Measurements from ENCODE around the gene FGF14.

DNA sequence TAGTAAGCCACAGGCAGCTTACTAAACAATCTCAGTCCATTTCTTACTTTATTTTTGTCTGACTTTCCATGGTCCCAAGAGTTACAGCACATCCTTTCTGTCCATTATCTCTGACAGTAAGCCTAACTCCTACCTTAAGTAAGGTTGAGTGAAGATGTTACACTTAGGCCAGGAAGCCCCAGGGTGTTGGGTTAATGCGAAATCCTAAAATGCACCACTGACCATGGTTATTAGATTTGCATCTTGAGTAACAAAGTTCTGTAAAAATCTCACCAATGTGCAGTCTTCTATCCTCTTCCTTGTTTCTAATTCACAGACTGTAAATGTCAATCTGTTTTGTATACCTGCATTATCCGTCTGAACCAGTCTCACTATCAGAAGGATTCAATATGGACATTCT lies 462.5 kb downstream of the FGF14 start:
- TF ChIP-seq, protein P1, sequence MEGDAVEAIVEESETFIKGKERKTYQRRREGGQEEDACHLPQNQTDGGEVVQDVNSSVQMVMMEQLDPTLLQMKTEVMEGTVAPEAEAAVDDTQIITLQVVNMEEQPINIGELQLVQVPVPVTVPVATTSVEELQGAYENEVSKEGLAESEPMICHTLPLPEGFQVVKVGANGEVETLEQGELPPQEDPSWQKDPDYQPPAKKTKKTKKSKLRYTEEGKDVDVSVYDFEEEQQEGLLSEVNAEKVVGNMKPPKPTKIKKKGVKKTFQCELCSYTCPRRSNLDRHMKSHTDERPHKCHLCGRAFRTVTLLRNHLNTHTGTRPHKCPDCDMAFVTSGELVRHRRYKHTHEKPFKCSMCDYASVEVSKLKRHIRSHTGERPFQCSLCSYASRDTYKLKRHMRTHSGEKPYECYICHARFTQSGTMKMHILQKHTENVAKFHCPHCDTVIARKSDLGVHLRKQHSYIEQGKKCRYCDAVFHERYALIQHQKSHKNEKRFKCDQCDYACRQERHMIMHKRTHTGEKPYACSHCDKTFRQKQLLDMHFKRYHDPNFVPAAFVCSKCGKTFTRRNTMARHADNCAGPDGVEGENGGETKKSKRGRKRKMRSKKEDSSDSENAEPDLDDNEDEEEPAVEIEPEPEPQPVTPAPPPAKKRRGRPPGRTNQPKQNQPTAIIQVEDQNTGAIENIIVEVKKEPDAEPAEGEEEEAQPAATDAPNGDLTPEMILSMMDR (IDR thresholded peaks at IDR 0.05): no peak
- no peak for TF ChIP-seq POLR2A (IDR thresholded peaks at IDR 0.05)
